ENCODE data around the gene KREMEN2.
"Not testable (repeated sequence)": the region's sequence is repeated elsewhere in the genome, so short reads cannot be mapped to it uniquely, and the experiment has no call there.

DNA sequence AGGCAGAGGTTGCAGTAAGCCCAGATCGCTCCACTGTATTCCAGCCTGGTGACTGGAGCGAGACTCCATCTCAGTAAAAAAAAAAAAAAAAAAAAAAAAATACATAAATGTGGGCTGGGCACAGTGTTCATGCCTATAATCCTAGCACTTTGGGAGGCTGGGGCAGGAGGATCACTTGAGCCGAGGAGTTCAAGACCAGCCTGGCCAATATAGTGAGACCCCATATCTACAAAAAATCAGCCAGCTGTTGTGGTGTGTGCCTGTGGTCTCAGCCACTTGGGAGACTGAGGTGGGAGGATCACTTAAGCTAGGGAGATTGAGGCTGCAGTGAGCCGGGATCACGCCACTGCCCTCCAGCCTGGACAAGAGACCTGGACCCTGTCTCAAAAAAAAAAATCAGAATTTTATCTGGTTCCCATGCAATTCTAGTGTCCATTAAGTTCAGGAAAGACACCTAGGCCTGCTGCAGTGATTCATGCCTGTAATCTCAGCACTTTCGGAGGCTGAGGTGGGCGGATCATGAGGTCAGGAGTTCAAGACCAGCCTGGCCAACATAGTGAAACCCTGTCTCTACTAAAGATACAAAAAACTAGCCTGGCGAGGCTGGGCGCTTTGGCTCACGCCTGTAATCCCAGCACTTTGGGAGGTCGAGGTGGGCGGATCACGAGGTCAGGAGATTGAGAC lies 32.7 kb upstream of the KREMEN2 start:
- not testable (repeated sequence) for TF ChIP-seq RARB (CRISPR knock-in tag; IDR thresholded peaks at IDR 0.05); KDM5A (IDR thresholded peaks at IDR 0.05); BCL3 (IDR thresholded peaks at IDR 0.05)
